Measurements from ENCODE around the gene CDKL1. TPM values are rescaled to one million over a fixed set of nuclear protein-coding genes. Genes with fewer than 3 reads are reported as not detected.

The CDKL1 gene
- total and polyA plus RNA-seq, 2 of the 13 experiments (the other 11 are each of a cell fraction or from before 2014, with no cell fraction given), result 4.4 to 5.1 TPM

DNA sequence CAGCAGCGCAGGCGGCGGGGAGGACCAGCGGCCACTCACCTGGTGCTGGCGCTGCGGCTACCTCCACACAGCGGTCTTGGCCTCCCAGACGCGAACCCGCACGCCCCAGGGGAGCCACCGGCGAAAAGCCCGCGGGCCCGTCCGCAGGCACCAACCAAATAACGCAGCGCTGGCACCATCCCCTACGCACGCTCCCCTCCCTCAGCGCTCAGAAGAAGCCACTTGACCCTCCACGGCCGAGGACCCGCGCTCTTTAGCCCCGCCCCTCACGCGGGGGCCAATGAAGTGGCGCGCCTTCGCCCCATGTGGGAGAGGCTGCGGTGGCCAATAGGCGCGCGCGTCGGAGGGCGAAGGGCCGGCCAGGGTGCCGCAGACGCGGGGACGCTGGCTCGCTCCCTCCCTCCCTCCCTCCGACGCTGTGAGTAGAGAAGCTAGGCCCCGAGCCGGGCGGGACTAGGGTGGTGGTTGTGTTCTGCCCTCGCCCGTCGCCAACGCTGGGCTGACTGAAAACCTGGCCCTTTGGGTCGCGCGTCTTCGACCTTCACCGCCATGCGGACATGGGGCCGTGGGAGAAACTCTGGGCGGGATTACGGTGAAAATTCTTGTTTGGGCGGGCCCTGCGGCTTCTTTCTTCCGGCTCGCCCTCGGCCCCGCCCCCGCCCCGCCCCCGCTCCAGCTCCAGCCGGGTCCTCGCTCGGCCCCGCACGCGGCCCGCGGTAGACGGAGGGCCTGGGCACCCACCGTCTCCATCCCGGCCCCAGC is 84.5 kb downstream of the CDKL1 start, which contains the start of the genes DMAC2L and L2HGDH (continued):
- TF ChIP-seq ETV6 (CRISPR knock-in tag; conservative IDR thresholded peaks at IDR 0.05) (peak; percentile 15; the same call in 1 of the 2 replicates), ZMYM3 (CRISPR knock-in tag; IDR thresholded peaks at IDR 0.05) (peak; percentile 55), ZNF569 (CRISPR knock-in tag; IDR thresholded peaks at IDR 0.05; ENCODE audit: borderline replicate concordance) (0 out of 2 replicates have a peak, but pooled peaks have one; percentile 92), ZSCAN30 (CRISPR knock-in tag; IDR thresholded peaks at IDR 0.05) (peak; percentile 83; the same call in 1 of the 2 replicates), ZBTB20 (CRISPR knock-in tag; IDR thresholded peaks at IDR 0.05; ENCODE audit: borderline replicate concordance, low read depth) (peak; percentile 65), ESRRA (CRISPR knock-in tag; IDR thresholded peaks at IDR 0.05; ENCODE audit: low read depth) (peak; percentile 39; the same call in 1 of the 2 replicates), ZNF660 (CRISPR knock-in tag; IDR thresholded peaks at IDR 0.05; ENCODE audit: borderline replicate concordance, low read depth) (no peak), ZNF230 (CRISPR knock-in tag; IDR thresholded peaks at IDR 0.05) (peak; percentile 96), RELA (CRISPR knock-in tag; IDR thresholded peaks at IDR 0.05) (0 out of 2 replicates have a peak, but pooled peaks have one; percentile 39), MED1 (CRISPR knock-in tag; IDR thresholded peaks at IDR 0.05) (peak; percentile 50), RXRA (CRISPR knock-in tag; IDR thresholded peaks at IDR 0.05) (peak; percentile 82; the same call in 1 of the 2 replicates), ZNF367 (CRISPR knock-in tag; IDR thresholded peaks at IDR 0.05; ENCODE audit: borderline replicate concordance) (no peak)
- TF ChIP-seq, protein P1, sequence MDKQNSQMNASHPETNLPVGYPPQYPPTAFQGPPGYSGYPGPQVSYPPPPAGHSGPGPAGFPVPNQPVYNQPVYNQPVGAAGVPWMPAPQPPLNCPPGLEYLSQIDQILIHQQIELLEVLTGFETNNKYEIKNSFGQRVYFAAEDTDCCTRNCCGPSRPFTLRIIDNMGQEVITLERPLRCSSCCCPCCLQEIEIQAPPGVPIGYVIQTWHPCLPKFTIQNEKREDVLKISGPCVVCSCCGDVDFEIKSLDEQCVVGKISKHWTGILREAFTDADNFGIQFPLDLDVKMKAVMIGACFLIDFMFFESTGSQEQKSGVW (CRISPR knock-in tag; IDR thresholded peaks at IDR 0.05; ENCODE audit: borderline replicate concordance), result peak; percentile 53; the same call in 1 of the 2 replicates
- TF ChIP-seq, protein P2, sequence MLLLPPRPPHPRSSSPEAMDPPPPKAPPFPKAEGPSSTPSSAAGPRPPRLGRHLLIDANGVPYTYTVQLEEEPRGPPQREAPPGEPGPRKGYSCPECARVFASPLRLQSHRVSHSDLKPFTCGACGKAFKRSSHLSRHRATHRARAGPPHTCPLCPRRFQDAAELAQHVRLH (CRISPR knock-in tag; IDR thresholded peaks at IDR 0.05; ENCODE audit: borderline replicate concordance, low read depth), result peak; percentile 35; the same call in 1 of the 2 replicates
- TF ChIP-seq, protein P3, sequence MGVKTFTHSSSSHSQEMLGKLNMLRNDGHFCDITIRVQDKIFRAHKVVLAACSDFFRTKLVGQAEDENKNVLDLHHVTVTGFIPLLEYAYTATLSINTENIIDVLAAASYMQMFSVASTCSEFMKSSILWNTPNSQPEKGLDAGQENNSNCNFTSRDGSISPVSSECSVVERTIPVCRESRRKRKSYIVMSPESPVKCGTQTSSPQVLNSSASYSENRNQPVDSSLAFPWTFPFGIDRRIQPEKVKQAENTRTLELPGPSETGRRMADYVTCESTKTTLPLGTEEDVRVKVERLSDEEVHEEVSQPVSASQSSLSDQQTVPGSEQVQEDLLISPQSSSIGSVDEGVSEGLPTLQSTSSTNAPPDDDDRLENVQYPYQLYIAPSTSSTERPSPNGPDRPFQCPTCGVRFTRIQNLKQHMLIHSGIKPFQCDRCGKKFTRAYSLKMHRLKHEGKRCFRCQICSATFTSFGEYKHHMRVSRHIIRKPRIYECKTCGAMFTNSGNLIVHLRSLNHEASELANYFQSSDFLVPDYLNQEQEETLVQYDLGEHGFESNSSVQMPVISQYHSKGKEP (CRISPR knock-in tag; IDR thresholded peaks at IDR 0.05), result no peak
- TF ChIP-seq, protein P4, sequence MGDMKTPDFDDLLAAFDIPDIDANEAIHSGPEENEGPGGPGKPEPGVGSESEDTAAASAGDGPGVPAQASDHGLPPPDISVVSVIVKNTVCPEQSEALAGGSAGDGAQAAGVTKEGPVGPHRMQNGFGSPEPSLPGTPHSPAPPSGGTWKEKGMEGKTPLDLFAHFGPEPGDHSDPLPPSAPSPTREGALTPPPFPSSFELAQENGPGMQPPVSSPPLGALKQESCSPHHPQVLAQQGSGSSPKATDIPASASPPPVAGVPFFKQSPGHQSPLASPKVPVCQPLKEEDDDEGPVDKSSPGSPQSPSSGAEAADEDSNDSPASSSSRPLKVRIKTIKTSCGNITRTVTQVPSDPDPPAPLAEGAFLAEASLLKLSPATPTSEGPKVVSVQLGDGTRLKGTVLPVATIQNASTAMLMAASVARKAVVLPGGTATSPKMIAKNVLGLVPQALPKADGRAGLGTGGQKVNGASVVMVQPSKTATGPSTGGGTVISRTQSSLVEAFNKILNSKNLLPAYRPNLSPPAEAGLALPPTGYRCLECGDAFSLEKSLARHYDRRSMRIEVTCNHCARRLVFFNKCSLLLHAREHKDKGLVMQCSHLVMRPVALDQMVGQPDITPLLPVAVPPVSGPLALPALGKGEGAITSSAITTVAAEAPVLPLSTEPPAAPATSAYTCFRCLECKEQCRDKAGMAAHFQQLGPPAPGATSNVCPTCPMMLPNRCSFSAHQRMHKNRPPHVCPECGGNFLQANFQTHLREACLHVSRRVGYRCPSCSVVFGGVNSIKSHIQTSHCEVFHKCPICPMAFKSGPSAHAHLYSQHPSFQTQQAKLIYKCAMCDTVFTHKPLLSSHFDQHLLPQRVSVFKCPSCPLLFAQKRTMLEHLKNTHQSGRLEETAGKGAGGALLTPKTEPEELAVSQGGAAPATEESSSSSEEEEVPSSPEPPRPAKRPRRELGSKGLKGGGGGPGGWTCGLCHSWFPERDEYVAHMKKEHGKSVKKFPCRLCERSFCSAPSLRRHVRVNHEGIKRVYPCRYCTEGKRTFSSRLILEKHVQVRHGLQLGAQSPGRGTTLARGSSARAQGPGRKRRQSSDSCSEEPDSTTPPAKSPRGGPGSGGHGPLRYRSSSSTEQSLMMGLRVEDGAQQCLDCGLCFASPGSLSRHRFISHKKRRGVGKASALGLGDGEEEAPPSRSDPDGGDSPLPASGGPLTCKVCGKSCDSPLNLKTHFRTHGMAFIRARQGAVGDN (CRISPR knock-in tag; IDR thresholded peaks at IDR 0.05), result peak; percentile 98
- TF ChIP-seq, protein P5, sequence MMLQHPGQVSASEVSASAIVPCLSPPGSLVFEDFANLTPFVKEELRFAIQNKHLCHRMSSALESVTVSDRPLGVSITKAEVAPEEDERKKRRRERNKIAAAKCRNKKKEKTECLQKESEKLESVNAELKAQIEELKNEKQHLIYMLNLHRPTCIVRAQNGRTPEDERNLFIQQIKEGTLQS (CRISPR knock-in tag; IDR thresholded peaks at IDR 0.05), result peak; percentile 7
- TF ChIP-seq, protein P6, sequence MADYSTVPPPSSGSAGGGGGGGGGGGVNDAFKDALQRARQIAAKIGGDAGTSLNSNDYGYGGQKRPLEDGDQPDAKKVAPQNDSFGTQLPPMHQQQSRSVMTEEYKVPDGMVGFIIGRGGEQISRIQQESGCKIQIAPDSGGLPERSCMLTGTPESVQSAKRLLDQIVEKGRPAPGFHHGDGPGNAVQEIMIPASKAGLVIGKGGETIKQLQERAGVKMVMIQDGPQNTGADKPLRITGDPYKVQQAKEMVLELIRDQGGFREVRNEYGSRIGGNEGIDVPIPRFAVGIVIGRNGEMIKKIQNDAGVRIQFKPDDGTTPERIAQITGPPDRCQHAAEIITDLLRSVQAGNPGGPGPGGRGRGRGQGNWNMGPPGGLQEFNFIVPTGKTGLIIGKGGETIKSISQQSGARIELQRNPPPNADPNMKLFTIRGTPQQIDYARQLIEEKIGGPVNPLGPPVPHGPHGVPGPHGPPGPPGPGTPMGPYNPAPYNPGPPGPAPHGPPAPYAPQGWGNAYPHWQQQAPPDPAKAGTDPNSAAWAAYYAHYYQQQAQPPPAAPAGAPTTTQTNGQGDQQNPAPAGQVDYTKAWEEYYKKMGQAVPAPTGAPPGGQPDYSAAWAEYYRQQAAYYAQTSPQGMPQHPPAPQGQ (CRISPR knock-in tag; IDR thresholded peaks at IDR 0.05; ENCODE audit: borderline replicate concordance), result no peak
- TF ChIP-seq, protein P7, sequence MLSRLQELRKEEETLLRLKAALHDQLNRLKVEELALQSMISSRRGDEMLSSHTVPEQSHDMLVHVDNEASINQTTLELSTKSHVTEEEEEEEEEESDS (CRISPR knock-in tag; IDR thresholded peaks at IDR 0.05; ENCODE audit: borderline replicate concordance), result 0 out of 2 replicates have a peak, but pooled peaks have one; percentile 27
